Suprapubic skin (tissue), 4 donors: ENCODE results near the gene GALK2. TPM values are rescaled to one million over a fixed set of nuclear protein-coding genes. Genes with fewer than 3 reads are reported as not detected.
"Not testable (repeated sequence)": the region's sequence is repeated elsewhere in the genome, so short reads cannot be mapped to it uniquely, and the experiment has no call there.

ENCODE experiments used
- DNase-seq, 2 donors: peaks; one replicate each; pipeline ENCODE4 v3.0.0-alpha.2; 2019; ENCODE audit warnings: low spot score in 2 of 2
- H3K27ac ChIP-seq: fragments of 200-600 bp; sonication (generic); one replicate; pipeline ENCODE4 v1.5.1; 2019
- H3K27me3 ChIP-seq: fragments of 200-600 bp; sonication (generic); one replicate; pipeline ENCODE4 v1.5.1; 2019
- H3K36me3 ChIP-seq: fragments of 200-600 bp; sonication (generic); one replicate; pipeline ENCODE4 v1.5.1; 2019
- H3K4me1 ChIP-seq: fragments of 200-600 bp; sonication (generic); one replicate; pipeline ENCODE4 v1.5.1; 2019
- H3K4me3 ChIP-seq: fragments of 200-600 bp; sonication (generic); one replicate; pipeline ENCODE4 v1.5.1; 2019; ENCODE audit warnings: mild to moderate bottlenecking
- H3K9me3 ChIP-seq: fragments of 200-600 bp; sonication (generic); one replicate; pipeline ENCODE4 v1.5.1; 2019
- CTCF ChIP-seq, 2 donors: fragments of 200-600 bp in 1 of 2; fragments of 450-650 bp in 1 of 2; sonication (generic) in 1 of 2; IDR thresholded peaks; one replicate each; pipeline ENCODE4 v1.5.1; 2016 to 2019; ENCODE audit warnings: antibody characterized with exemption in 2 of 2, mild to moderate bottlenecking in 1 of 2, moderate library complexity in 1 of 2
- EP300 ChIP-seq: sonication (generic); formaldehyde crosslinking; IDR thresholded peaks from one replicate; pipeline ENCODE4 v1.6.1; 2017; ENCODE audit warnings: antibody characterized with exemption
- POLR2A ChIP-seq, 2 donors: fragments of 450-650 bp; IDR thresholded peaks; one replicate each; pipeline ENCODE4 v1.6.1; 2017; ENCODE audit warnings: antibody characterized with exemption in 2 of 2, mild to moderate bottlenecking in 2 of 2, moderate library complexity in 2 of 2
- POLR2AphosphoS5 ChIP-seq, 3 donors: sonication (generic); formaldehyde crosslinking; IDR thresholded peaks; one replicate each; pipeline ENCODE4 v1.6.1; 2017; ENCODE audit warnings: antibody characterized with exemption in 3 of 3
- WGBS: methylation state at CpG from one replicate; pipeline ENCODE4 v1.1.5; 2018; 5-methylcytosine and 5-hydroxymethylcytosine counted together
- total RNA-seq, 4 donors: library from RNA; depleted of rRNA; stranded (reverse); fragments of >200 nt; gene quantifications; one replicate each; pipeline ENCODE4 v1.1.0, GENCODE V29; 2016

Gene GALK2
- total RNA-seq, 4 donors from 2014 or later: 23.3 to 35.2 (median 33.8) TPM

DNA sequence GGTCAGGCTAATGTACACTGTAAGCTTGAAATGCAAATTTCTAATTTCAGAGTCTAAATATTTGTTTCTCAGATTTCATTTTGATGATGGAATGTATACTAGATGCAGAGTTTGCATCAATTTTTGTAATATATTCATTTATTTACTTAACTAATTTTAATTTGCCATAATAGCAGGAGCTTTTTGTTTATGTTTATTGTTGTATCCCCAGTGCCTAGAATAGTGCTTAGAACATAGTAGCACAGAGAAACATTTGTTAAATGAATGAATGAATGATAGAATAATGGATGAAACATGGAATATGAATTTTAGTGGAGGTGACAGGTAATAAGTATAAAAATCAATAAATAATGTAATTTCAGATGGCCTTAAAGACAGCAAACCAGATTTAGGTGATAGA lies 5.2 kb upstream of the GALK2 start:
- TF ChIP-seq POLR2A (IDR thresholded peaks at IDR 0.05): no peak
- TF ChIP-seq EP300: no peak
- TF ChIP-seq POLR2AphosphoS5 (IDR thresholded peaks at IDR 0.05): no peak
- no peak for TF ChIP-seq CTCF (IDR thresholded peaks at IDR 0.05)
- H3K4me3 ChIP-seq: no peak overlapping the region
- no peak for DNase-seq

GRCh38 chr15:49168016-49168415 lies 2.0 kb upstream of the GALK2 start:
- H3K4me3 ChIP-seq: no peak overlapping the region
- no peaks in the 10 kb centered on the region for H3K36me3 ChIP-seq
- no peaks in the 10 kb centered on the region for H3K27me3 ChIP-seq
- no peaks in the 10 kb centered on the region for H3K9me3 ChIP-seq
- no peak overlapping the region for H3K27ac ChIP-seq
- no peak for DNase-seq
- 57% methylated on average over 3 of the region's 3 CpGs for WGBS
- TF ChIP-seq EP300: no peak
- no peak for TF ChIP-seq POLR2A (IDR thresholded peaks at IDR 0.05)
- no peak for TF ChIP-seq CTCF (IDR thresholded peaks at IDR 0.05)
- no peak for TF ChIP-seq POLR2AphosphoS5 (IDR thresholded peaks at IDR 0.05)
- peaks cover 13% of the 10 kb centered on the region for H3K4me1 ChIP-seq

More for the DNA sequence above, 5.2 kb upstream of the GALK2 start:
- no peaks in the 10 kb centered on the region for H3K36me3 ChIP-seq
- H3K4me1 ChIP-seq: no peaks in the 10 kb centered on the region
- H3K27ac ChIP-seq: no peak overlapping the region
- H3K27me3 ChIP-seq: no peaks in the 10 kb centered on the region
- H3K9me3 ChIP-seq: no peaks in the 10 kb centered on the region

- Histone ChIP-seq H3K4me3 (no peak overlapping the region), H3K4me1 (peaks cover 13% of the 10 kb centered on the region), H3K9me3 (no peaks in the 10 kb centered on the region), H3K27ac (no peak overlapping the region), H3K36me3 (no peaks in the 10 kb centered on the region), H3K27me3 (no peaks in the 10 kb centered on the region)
- 95% methylated on average over 12 of the region's 12 CpGs for WGBS
- TF ChIP-seq POLR2A (IDR thresholded peaks at IDR 0.05): no peak
- TF ChIP-seq CTCF (IDR thresholded peaks at IDR 0.05): no peak
- no peak for TF ChIP-seq POLR2AphosphoS5 (IDR thresholded peaks at IDR 0.05)
- no peak for TF ChIP-seq EP300
- DNase-seq: no peak
Observed at GRCh38 chr15:49171790-49172189, 1.7 kb downstream of the GALK2 start.

- DNase-seq: no peak
- no peaks in the 10 kb centered on the region for H3K27me3 ChIP-seq
- WGBS: 97% methylated on average over 3 of the region's 3 CpGs
- H3K27ac ChIP-seq: no peak overlapping the region
- no peak overlapping the region for H3K4me3 ChIP-seq
- no peaks in the 10 kb centered on the region for H3K36me3 ChIP-seq
- H3K4me1 ChIP-seq: peaks cover 13% of the 10 kb centered on the region
- no peak for TF ChIP-seq POLR2AphosphoS5 (IDR thresholded peaks at IDR 0.05)
- TF ChIP-seq CTCF (IDR thresholded peaks at IDR 0.05): no peak
- TF ChIP-seq POLR2A (IDR thresholded peaks at IDR 0.05): no peak
- no peak for TF ChIP-seq EP300
- H3K9me3 ChIP-seq: no peaks in the 10 kb centered on the region
Observed at GRCh38 chr15:49174902-49175301, 4.9 kb downstream of the GALK2 start.

GRCh38 chr15:49175582-49176397 lies 5.7 kb downstream of the GALK2 start:
- H3K4me3 ChIP-seq, H3K27ac ChIP-seq, H3K27me3 ChIP-seq, DNase-seq, H3K36me3 ChIP-seq, H3K9me3 ChIP-seq: not testable (repeated sequence)
- WGBS: 92% methylated on average over 6 of the region's 6 CpGs
- peaks cover 10% of the 10 kb centered on the region for H3K4me1 ChIP-seq
